Measurements from ENCODE around the gene RBM23.

DNA sequence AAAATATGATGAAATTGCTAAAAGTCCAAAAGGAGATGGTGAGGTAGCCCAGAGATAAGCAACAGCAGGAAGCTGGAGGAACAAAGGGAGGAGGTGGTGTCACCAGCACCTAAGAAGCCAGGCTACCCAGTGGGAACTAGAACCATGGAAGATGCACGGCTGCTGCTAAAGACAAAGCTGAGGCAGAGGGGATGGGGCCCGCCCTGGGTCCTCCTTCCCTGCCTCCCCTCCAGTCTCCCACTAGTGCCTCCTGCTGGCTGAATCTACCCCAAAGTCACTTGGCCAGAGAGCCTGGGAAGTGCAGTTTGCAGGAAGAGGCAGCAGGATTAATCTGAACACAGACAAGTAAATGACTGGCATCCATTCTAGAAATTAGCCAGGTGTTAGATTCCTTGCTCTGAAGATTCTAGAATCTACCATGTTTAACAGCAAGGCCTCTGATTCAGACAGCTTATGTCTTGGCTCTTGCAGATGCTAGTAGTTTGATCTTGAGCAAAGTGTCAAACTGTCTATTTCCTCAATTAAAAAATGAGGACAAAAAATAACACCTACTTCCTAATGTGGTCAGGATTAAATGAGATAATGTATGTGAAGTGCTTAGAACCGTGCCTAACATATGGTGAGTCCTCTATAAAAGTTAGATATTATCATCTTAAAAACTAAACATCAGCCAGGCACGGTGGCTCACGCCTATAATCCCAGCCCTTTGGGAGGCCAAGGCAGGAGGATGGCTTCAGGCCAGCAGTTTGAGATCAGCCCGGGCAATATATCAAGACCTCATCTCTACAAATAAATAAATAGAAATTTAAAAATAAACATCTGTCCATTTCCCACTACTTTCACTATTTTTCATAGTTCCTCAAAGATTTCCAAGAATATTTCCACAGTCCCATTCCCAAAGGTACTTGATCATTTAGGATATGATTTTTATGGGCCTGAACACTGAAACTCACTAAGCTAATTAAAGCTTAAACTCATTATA, 53.2 kb downstream of the RBM23 start:
- peak; percentile 59 for TF ChIP-seq CTCF (IDR thresholded peaks at IDR 0.05)
- no peak for TF ChIP-seq EZH2phosphoT487 (IDR thresholded peaks at IDR 0.05)
